ENCODE measurements around the gene NCBP2.
A peak's percentile ranks its signal among the peaks of the same experiment; 100 is the strongest.

Gene NCBP2

GRCh38 chr3:196941729-196942225, 551 bp downstream of the NCBP2 start:
- DNase-seq (ENCODE audit: extremely low read depth in 1 of 2, low read depth in 1 of 2) = peak; percentile 17 to 39

GRCh38 chr3:196938576-196938975, 3.8 kb downstream of the NCBP2 start:
- no peak for DNase-seq (ENCODE audit: extremely low read depth in 1 of 2, low read depth in 1 of 2)

GRCh38 chr3:196938124-196938523, 4.2 kb downstream of the NCBP2 start:
- DNase-seq (ENCODE audit: extremely low read depth in 1 of 2, low read depth in 1 of 2) = no peak

GRCh38 chr3:196936288-196936687, 6.0 kb downstream of the NCBP2 start:
- no peak for DNase-seq (ENCODE audit: extremely low read depth in 1 of 2, low read depth in 1 of 2)

- no peak for DNase-seq (ENCODE audit: extremely low read depth in 1 of 2, low read depth in 1 of 2)
These were observed 9.7 kb downstream of the NCBP2 start for GRCh38 chr3:196932600-196932999.

- no peak for DNase-seq (ENCODE audit: extremely low read depth in 1 of 2, low read depth in 1 of 2)
These were observed 10.3 kb downstream of the NCBP2 start for GRCh38 chr3:196931828-196932587.

GRCh38 chr3:196931157-196931556, 11.2 kb downstream of the NCBP2 start:
- no peak for DNase-seq (ENCODE audit: extremely low read depth in 1 of 2, low read depth in 1 of 2)

- DNase-seq (ENCODE audit: extremely low read depth in 1 of 2, low read depth in 1 of 2) = no peak
These were observed 14.5 kb downstream of the NCBP2 start for GRCh38 chr3:196927571-196928453.

GRCh38 chr3:196920733-196921132, 21.6 kb downstream of the NCBP2 start:
- no peak for DNase-seq (ENCODE audit: extremely low read depth in 1 of 2, low read depth in 1 of 2)

- no peak for DNase-seq (ENCODE audit: extremely low read depth in 1 of 2, low read depth in 1 of 2)
These were observed 23.4 kb downstream of the NCBP2 start for GRCh38 chr3:196918968-196919367.

GRCh38 chr3:196916995-196917394, 25.3 kb downstream of the NCBP2 start:
- no peak for DNase-seq (ENCODE audit: extremely low read depth in 1 of 2, low read depth in 1 of 2)

GRCh38 chr3:196916221-196916620, 26.1 kb downstream of the NCBP2 start:
- no peak for DNase-seq (ENCODE audit: extremely low read depth in 1 of 2, low read depth in 1 of 2)

GRCh38 chr3:196915375-196915774, 27.0 kb downstream of the NCBP2 start:
- no peak for DNase-seq (ENCODE audit: extremely low read depth in 1 of 2, low read depth in 1 of 2)

GRCh38 chr3:196914866-196915265, 27.5 kb downstream of the NCBP2 start:
- DNase-seq (ENCODE audit: extremely low read depth in 1 of 2, low read depth in 1 of 2) = no peak

GRCh38 chr3:196903740-196904139, 38.6 kb downstream of the NCBP2 start:
- DNase-seq (ENCODE audit: extremely low read depth in 1 of 2, low read depth in 1 of 2) = no peak

- no peak for DNase-seq (ENCODE audit: extremely low read depth in 1 of 2, low read depth in 1 of 2)
These were observed 40.0 kb downstream of the NCBP2 start for GRCh38 chr3:196902296-196902695.

- DNase-seq (ENCODE audit: extremely low read depth in 1 of 2, low read depth in 1 of 2) = no peak
These were observed 40.6 kb downstream of the NCBP2 start for GRCh38 chr3:196901768-196902167.

- no peak for DNase-seq (ENCODE audit: extremely low read depth in 1 of 2, low read depth in 1 of 2)
These were observed 46.1 kb downstream of the NCBP2 start for GRCh38 chr3:196896229-196896628.

- no peak for DNase-seq (ENCODE audit: extremely low read depth in 1 of 2, low read depth in 1 of 2)
These were observed 47.6 kb downstream of the NCBP2 start for GRCh38 chr3:196894557-196895295.

- no peak for DNase-seq (ENCODE audit: extremely low read depth in 1 of 2, low read depth in 1 of 2)
These were observed 52.3 kb downstream of the NCBP2 start for GRCh38 chr3:196889844-196890708.
